Adrenal gland (tissue), 12 donors: ENCODE results near the gene PCAT6. TPM values are rescaled to one million over a fixed set of nuclear protein-coding genes. Genes with fewer than 3 reads are reported as not detected.
"Not testable (repeated sequence)": the region's sequence is repeated elsewhere in the genome, so short reads cannot be mapped to it uniquely, and the experiment has no call there.

Experiments
- DNase-seq, 7 donors: peaks; one replicate each; pipeline ENCODE4 v3.0.0-alpha.2; 2019 to 2020
- H3K27ac ChIP-seq, 5 donors: fragments of 200-600 bp; sonication (generic) in 4 of 5; 1 replicate in 3 of 5; 2 replicates in 2 of 5; pipeline versions ENCODE4 v1.5.1 to v1.8.0; 2016 to 2020; ENCODE audit warnings: mild to moderate bottlenecking in 1 of 5
- H3K27me3 ChIP-seq: fragments of 200-600 bp; 2 replicates; pipeline ENCODE4 v1.8.0; 2021
- H3K36me3 ChIP-seq, 2 donors: fragments of 200-600 bp; replicated peaks in 1 of 2; 1 replicate in 1 of 2; 2 replicates in 1 of 2; pipeline versions ENCODE4 v1.5.1 to v1.8.0; 2018 to 2022
- H3K4me1 ChIP-seq, 2 donors: fragments of 200-600 bp; replicated peaks in 1 of 2; 1 replicate in 1 of 2; 2 replicates in 1 of 2; pipeline versions ENCODE4 v1.5.1 to v1.8.0; 2018 to 2021
- H3K4me3 ChIP-seq, 4 donors: fragments of 200-600 bp; sonication (generic) in 3 of 4; one replicate each; pipeline ENCODE4 v1.5.1; 2016 to 2018
- H3K9me3 ChIP-seq, 3 donors: fragments of 200-600 bp; sonication (generic) in 1 of 3; replicated peaks in 1 of 3; 1 replicate in 2 of 3; 2 replicates in 1 of 3; pipeline versions ENCODE4 v1.5.1 to v1.8.0; 2016 to 2021
- POLR2A ChIP-seq, 2 donors: fragments of 450-650 bp; IDR thresholded peaks; one replicate each; pipeline ENCODE4 v1.6.1; 2017; ENCODE audit warnings: antibody characterized with exemption in 2 of 2, mild to moderate bottlenecking in 2 of 2, moderate library complexity in 1 of 2
- WGBS, 4 donors: extraction: QIAGEN DNeasy Blood & Tissue Kit in 2 of 4; methylation state at CpG; one replicate each; pipeline versions ENCODE4 v1.1.5 to v1.1.7; 2013 to 2017; 5-methylcytosine and 5-hydroxymethylcytosine counted together
- intact Hi-C, 2 donors: fragments of 100-400 bp; cut with DNase I; formaldehyde crosslinking; loops; one replicate each; pipeline versions ENCODE4 v1.14.1 to v1.15.0; 2022 to 2023
- polyA plus RNA-seq, 3 donors: library from polyadenylated mRNA; stranded (reverse); fragments of 200-250 nt in 2 of 3; fragments of 350-450 nt in 1 of 3; fragmentation: Illumina TruSeq in 1 of 3; extraction: RNeasy Lipid Tissue Mini Kit (QIAGEN cat#74804) in 1 of 3; gene quantifications; one replicate each; pipeline ENCODE4 v1.2.3, GENCODE V29; 2013 to 2014
- total RNA-seq, 9 donors: library from RNA; depleted of rRNA in 4 of 9; stranded (reverse); fragments of >200 nt in 4 of 9; fragments of 120-200 nt in 1 of 9; fragmentation: NEBNext Ultra II Directional in 1 of 9; extraction: Animal tissue kit (Norgen Biotek cat#: 25700) in 1 of 9; gene quantifications; one replicate each; pipeline versions ENCODE4 v1.1.0 to v1.2.4, GENCODE V29; 2013 to 2023
- TF ChIP-seq, protein P1 (sequence below), 6 experiments: fragments of 450-650 bp in 4 of 6; fragments of 200-600 bp in 2 of 6; sonication (generic) in 1 of 6; IDR thresholded peaks; 1 replicate in 5 of 6; 2 replicates in 1 of 6; pipeline versions ENCODE4 v1.5.1 to v1.8.0; 2016 to 2021; ENCODE audit warnings: antibody characterized with exemption in 6 of 6, mild to moderate bottlenecking in 2 of 6, moderate library complexity in 1 of 6
- donor health status: healthy with polysubstance abuse.
- donor health status: Bipolar disorder and iron deficiency.
- donor health status: DM: yes; HTN: yes; CAD: no.
- donor health status: DM: no; HTN: no; CAD: no.
- donor health status: DM: no; HTN: no; CAD: no.
- donor health status: DM: yes; HTN: yes; CAD: no.

PCAT6 gene
- total and polyA plus RNA-seq, 12 donors = 0.33 to 8.5 (median 1.5) TPM; not detected in 3

DNA sequence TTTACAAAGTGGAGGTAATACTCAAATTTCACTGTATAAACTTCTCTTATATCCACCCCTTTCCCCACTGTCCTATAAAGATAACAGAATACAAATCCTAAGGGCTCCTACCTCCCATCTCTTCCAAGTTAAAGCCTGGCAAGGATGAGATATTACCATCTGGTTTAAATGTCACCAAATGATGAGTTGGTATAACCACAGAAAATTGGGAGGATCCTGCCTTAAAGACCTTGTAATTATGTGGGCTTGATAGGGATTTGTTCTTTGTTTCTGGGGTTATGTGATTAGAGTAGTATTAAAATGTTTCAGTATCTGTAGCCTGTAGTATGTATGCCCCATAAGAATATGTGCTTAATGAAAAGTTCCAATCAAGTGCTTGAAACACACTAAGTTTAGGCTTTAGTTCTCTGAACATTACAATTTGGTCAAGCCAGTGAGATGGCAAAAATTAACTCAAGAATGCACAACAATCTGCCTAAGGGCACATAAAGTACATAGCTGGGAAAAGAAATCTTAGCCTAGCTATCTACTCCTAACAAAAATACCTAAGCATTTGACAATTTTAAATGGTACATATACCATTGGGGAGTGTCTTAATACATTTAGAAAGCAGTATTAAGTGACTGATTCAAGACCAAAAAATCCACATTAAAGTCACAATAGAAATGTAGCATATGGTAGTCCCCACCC lies 16.6 kb upstream of the PCAT6 start:
- TF ChIP-seq, protein P1, sequence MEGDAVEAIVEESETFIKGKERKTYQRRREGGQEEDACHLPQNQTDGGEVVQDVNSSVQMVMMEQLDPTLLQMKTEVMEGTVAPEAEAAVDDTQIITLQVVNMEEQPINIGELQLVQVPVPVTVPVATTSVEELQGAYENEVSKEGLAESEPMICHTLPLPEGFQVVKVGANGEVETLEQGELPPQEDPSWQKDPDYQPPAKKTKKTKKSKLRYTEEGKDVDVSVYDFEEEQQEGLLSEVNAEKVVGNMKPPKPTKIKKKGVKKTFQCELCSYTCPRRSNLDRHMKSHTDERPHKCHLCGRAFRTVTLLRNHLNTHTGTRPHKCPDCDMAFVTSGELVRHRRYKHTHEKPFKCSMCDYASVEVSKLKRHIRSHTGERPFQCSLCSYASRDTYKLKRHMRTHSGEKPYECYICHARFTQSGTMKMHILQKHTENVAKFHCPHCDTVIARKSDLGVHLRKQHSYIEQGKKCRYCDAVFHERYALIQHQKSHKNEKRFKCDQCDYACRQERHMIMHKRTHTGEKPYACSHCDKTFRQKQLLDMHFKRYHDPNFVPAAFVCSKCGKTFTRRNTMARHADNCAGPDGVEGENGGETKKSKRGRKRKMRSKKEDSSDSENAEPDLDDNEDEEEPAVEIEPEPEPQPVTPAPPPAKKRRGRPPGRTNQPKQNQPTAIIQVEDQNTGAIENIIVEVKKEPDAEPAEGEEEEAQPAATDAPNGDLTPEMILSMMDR (IDR thresholded peaks at IDR 0.05) = no peak
- no peak for TF ChIP-seq POLR2A (IDR thresholded peaks at IDR 0.05)
- Histone ChIP-seq H3K27me3 (no peaks in the 10 kb centered on the region), H3K4me3 (no peak overlapping the region), H3K36me3 (no peaks in the 10 kb centered on the region), H3K27ac (no peak overlapping the region), H3K9me3 (no peaks in the 10 kb centered on the region), H3K4me1 (peaks cover 0 to 17% of the 10 kb centered on the region in 2 donors)
- no peak for DNase-seq
- intact Hi-C loops = no loop called here

DNA sequence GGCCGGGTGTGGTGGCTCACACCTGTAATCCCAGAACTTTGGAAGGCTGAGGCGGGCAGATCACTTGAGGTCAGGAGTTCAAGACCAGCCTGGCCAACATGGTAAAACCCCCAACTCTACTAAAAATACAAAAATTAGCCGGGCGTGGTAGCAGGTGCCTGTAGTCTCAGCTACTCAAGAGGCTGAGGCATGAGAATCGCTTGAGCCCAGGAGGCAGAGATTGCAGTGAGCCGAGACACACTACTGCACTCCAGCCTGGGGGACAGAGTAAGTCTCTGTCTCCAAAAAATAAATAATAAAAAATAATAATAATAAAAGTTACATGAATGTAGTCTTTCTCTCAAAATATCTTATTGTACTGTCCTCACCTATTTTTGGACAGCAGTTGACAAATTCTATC lies 15.8 kb upstream of the PCAT6 start:
- H3K27ac ChIP-seq, H3K4me3 ChIP-seq, DNase-seq, intact Hi-C loops, H3K9me3 ChIP-seq, H3K27me3 ChIP-seq, H3K36me3 ChIP-seq: not testable (repeated sequence)
- 94 to 98% (median 95%) methylated on average over 6 of the region's 6 CpGs for WGBS, 4 donors
- H3K4me1 ChIP-seq = peaks cover 0 to 18% of the 10 kb centered on the region in 2 donors

DNA sequence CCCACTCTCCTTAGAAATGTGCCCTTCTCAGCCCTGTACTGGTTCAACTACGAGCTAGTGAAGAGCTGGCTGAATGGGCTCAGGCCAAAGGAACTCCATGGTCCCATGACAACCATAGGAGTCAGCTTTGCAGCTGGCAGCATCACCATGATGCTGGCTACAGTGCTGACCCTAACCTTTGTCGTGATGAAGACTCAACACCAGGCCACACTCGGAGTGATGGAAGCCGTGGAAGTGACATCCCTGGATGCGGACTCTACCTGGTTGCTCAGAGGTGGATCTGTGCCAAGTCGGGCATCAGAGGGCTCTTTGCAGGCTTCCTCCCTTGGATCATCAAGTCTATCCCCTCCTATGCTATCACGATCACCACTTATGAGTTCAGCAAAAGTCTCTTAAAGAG lies 14.1 kb upstream of the PCAT6 start:
- H3K36me3 ChIP-seq = no peaks in the 10 kb centered on the region
- TF ChIP-seq, protein P1 (IDR thresholded peaks at IDR 0.05) = no peak
- DNase-seq = no peak
- no peaks in the 10 kb centered on the region for H3K9me3 ChIP-seq
- no peaks in the 10 kb centered on the region for H3K27me3 ChIP-seq
- H3K27ac ChIP-seq = no peak overlapping the region
- H3K4me1 ChIP-seq = peaks cover 0 to 7% of the 10 kb centered on the region in 2 donors
- H3K4me3 ChIP-seq = no peak overlapping the region
- WGBS, 4 donors = 62 to 94% (median 90%) methylated on average over 3 to 7 of the region's 7 CpGs
- intact Hi-C loops = no loop called here

DNA sequence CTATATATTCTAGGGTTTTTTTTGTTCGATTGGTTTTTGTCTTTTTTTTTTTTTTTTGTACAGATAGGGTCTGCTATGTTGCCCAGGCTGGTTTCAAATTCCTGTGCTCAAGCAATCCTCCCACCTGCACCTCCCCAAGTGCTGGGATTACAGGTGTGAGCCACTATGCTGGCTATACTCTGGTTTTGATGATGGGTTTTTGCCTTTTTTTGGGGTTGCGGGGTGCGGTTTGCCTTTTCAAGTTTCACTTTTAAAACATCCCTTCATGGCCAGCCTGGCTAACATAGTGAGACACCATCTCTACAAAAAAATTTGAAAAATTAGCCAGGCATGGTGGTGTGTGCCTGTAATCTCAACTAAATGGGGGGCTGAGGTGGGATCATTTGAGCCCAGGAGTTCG lies 12.5 kb upstream of the PCAT6 start:
- Histone ChIP-seq H3K36me3 (no peaks in the 10 kb centered on the region), H3K4me1 (peaks cover 4 to 11% of the 10 kb centered on the region in 2 donors), H3K27ac (no peak overlapping the region), H3K27me3 (no peaks in the 10 kb centered on the region), H3K4me3 (no peak overlapping the region), H3K9me3 (no peaks in the 10 kb centered on the region)
- WGBS, 4 donors = 91 to 95% (median 94%) methylated on average over 4 of the region's 4 CpGs
- TF ChIP-seq POLR2A (IDR thresholded peaks at IDR 0.05) = no peak
- TF ChIP-seq, protein P1 (IDR thresholded peaks at IDR 0.05) = no peak
- intact Hi-C loops = no loop called here
- no peak for DNase-seq

DNA sequence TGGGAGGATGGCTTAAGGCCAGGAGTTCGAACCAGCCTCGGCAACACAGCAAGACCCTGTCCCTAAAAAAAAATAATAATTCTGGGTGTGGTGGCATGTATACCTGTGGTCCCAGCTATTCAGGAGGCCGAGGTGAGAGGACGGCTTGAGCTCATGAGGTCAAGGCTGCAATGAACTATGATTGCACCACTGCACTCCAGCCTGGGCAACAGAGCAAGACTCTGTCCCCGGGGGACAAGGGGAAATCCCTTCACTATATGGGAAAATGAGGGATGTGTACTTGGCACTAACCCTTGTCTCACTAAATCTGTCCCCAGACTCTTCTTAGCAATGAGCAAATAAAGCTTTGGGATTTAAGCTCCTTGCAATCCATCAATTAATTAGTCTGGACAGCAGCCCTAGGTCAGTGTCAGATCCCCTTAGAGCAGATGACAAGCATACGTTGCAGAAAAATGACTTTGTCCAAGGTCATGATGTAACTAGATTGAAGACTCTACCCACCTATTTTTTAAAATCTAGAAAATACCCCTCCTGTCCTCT lies 11.9 kb upstream of the PCAT6 start:
- H3K9me3 ChIP-seq = no peaks in the 10 kb centered on the region
- peaks cover 7 to 14% of the 10 kb centered on the region in 2 donors for H3K4me1 ChIP-seq
- no peak overlapping the region for H3K27ac ChIP-seq
- no peaks in the 10 kb centered on the region for H3K36me3 ChIP-seq
- WGBS, 4 donors = 47 to 57% (median 53%) methylated on average over 5 to 6 of the region's 6 CpGs
- no peaks in the 10 kb centered on the region for H3K27me3 ChIP-seq
- intact Hi-C loops = no loop called here
- no peak for DNase-seq
- TF ChIP-seq POLR2A (IDR thresholded peaks at IDR 0.05) = no peak
- TF ChIP-seq, protein P1 (IDR thresholded peaks at IDR 0.05) = no peak
- no peak overlapping the region for H3K4me3 ChIP-seq
